Measurements from ENCODE around the gene SLC12A5. TPM values are rescaled to one million over a fixed set of nuclear protein-coding genes. Genes with fewer than 3 reads are reported as not detected.
A peak's percentile ranks its signal among the peaks of the same experiment; 100 is the strongest.

SLC12A5 gene
- total and polyA plus RNA-seq, 8 donors: 0.93 to 6.2 (median 3.4) TPM; not detected in 4

DNA sequence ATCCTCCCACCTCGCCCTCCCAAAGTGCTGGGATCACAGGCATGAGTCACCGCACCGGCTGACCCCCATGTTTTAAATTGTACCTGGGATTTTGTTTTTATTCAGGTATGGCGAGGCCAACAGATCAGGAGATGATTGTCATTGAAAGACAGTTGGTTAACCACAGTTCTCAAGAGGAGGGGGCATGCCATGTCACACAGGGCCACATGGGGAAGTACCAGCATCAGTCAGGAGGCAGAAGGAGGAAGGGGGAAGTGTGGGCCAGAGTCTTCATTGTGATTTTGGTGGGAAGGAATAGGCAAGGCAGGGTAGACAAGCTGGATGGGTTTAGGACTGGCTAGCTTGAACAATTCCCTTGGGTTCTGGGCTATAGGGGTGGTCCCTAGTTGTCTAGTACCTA lies 30.3 kb upstream of the SLC12A5 start:
- intact Hi-C loops (cut with DNase I; ENCODE audit: low total_unique reads): no loop called here
- Histone ChIP-seq H3K4me3 (no peak overlapping the region), H3K27me3 (peaks cover 0 to 95% (median 6%) of the 10 kb centered on the region in 3 donors), H3K9me3 (no peaks in the 10 kb centered on the region), H3K27ac (peak overlapping the region in 2 of 5 donors; percentile 31 to 36), H3K4me1 (peaks cover 0 to 25% (median 0%) of the 10 kb centered on the region in 4 donors), H3K36me3 (no peaks in the 10 kb centered on the region)
- WGBS, 5 donors: 47 to 74% (median 64%) methylated on average over 4 of the region's 4 CpGs
- no peak for DNase-seq
- TF ChIP-seq EP300 (IDR thresholded peaks at IDR 0.05): no peak
- TF ChIP-seq POLR2A (IDR thresholded peaks at IDR 0.05): no peak
- TF ChIP-seq, protein P1, sequence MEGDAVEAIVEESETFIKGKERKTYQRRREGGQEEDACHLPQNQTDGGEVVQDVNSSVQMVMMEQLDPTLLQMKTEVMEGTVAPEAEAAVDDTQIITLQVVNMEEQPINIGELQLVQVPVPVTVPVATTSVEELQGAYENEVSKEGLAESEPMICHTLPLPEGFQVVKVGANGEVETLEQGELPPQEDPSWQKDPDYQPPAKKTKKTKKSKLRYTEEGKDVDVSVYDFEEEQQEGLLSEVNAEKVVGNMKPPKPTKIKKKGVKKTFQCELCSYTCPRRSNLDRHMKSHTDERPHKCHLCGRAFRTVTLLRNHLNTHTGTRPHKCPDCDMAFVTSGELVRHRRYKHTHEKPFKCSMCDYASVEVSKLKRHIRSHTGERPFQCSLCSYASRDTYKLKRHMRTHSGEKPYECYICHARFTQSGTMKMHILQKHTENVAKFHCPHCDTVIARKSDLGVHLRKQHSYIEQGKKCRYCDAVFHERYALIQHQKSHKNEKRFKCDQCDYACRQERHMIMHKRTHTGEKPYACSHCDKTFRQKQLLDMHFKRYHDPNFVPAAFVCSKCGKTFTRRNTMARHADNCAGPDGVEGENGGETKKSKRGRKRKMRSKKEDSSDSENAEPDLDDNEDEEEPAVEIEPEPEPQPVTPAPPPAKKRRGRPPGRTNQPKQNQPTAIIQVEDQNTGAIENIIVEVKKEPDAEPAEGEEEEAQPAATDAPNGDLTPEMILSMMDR (IDR thresholded peaks at IDR 0.05): no peak
- TF ChIP-seq POLR2AphosphoS5 (IDR thresholded peaks at IDR 0.05): no peak

DNA sequence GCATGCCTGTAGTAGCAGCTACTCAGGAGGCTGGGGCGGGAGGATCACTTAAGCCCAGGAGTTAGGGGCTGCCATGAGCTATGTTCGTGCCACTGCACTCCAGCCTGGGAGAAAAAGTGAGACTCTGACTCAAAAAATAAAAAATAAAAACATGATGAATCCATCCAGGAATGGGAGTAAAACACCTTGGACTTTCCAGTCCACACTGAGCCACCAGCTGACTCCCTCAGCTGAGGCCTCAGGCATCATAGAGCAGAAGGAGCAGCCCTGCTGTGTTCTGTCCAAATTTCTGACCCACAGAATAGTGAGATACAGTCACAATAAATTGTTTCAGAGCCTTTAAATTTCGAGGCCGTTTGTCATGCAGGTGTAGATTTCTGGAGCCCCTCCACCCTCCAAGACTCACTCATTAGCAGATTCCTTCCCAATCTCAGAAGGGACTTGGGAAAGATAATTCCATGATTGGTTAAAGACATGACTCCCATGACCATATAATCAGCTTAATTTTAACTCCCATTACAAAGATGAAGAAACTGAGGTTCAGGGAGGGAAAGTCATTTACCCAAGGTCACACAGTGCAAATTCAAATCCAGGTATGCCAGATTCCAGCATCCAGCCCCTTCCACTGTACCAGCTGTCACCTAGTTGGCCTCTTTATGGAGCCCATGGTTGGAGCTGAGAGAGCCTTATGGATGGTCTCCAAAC lies 29.3 kb upstream of the SLC12A5 start:
- H3K27ac ChIP-seq: no peak overlapping the region
- 75 to 92% (median 77%) methylated on average over 4 of the region's 4 CpGs for WGBS, 5 donors
- H3K4me3 ChIP-seq: no peak overlapping the region
- no peaks in the 10 kb centered on the region for H3K9me3 ChIP-seq
- H3K27me3 ChIP-seq: peaks cover 0 to 96% (median 6%) of the 10 kb centered on the region in 3 donors
- DNase-seq: no peak
- no peaks in the 10 kb centered on the region for H3K36me3 ChIP-seq
- TF ChIP-seq, protein P1 (IDR thresholded peaks at IDR 0.05): no peak
- peaks cover 0 to 34% (median 0%) of the 10 kb centered on the region in 4 donors for H3K4me1 ChIP-seq
- intact Hi-C loops (cut with DNase I; ENCODE audit: low total_unique reads): no loop called here

DNA sequence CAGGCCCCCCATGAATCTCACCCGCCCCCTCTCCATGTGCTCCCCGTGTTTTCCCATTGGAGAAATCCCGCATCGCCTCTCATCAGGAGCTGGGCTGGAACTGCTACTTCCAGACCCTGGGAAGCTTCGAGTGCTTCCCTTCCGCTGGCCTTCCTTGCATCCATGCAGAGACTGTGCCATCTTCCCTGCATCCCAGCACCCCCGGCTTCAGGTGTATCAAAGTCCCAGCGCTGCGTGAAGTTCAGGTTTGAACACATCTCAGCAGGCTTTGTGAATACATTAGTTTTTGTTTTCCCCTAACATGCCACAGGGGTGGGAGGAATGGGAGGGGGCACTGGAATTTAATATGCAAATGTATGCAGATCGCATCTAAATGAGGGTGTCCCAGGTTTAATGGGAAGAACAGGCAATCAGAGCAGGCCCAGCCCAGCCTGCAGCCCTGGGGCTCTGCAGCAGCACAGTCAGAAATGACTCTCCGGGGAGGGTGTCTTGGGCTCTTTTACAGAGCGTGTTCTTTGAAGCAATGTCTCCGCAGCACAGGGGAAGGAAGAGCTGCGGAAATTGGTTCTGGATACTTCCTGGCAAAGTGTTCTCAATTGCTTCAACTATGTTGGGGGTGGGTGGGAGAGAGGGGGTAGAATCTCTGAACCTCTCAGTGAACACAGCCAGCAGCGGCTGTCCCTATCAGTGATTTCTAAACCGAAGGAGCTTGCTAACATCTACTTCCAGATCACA lies 28.6 kb upstream of the SLC12A5 start:
- H3K27ac ChIP-seq: no peak overlapping the region
- intact Hi-C loops (cut with DNase I; ENCODE audit: low total_unique reads): no loop called here
- H3K9me3 ChIP-seq: no peaks in the 10 kb centered on the region
- DNase-seq: no peak
- no peak for TF ChIP-seq EP300 (IDR thresholded peaks at IDR 0.05)
- no peak for TF ChIP-seq POLR2A (IDR thresholded peaks at IDR 0.05)
- TF ChIP-seq, protein P1 (IDR thresholded peaks at IDR 0.05): no peak
- no peaks in the 10 kb centered on the region for H3K36me3 ChIP-seq
- peaks cover 0 to 97% (median 6%) of the 10 kb centered on the region in 3 donors for H3K27me3 ChIP-seq
- H3K4me3 ChIP-seq: no peak overlapping the region
- peaks cover 0 to 37% (median 0%) of the 10 kb centered on the region in 4 donors for H3K4me1 ChIP-seq
- WGBS, 5 donors: 41 to 52% (median 46%) methylated on average over 16 of the region's 16 CpGs

DNA sequence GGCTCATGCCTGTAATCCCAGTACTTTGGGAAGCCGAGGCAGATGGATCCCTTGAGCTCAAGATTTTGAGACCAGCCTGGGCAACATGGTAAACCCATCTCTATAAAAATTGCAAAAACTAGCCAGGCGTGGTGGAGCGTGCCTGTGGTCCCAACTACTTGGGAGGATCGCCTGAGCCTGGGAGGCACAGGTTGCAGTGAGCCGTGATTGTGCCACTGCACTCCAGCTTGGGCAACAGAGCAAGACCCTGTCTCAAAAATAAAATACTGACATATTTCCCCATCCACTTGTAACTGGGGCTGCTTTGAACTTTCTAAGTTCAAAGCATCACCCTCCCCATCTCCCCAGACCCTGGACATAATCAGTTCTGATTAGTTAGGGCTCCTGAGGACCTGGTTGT lies 27.5 kb upstream of the SLC12A5 start:
- H3K4me1 ChIP-seq: peaks cover 0 to 43% (median 0%) of the 10 kb centered on the region in 4 donors
- H3K4me3 ChIP-seq: no peak overlapping the region
- TF ChIP-seq, protein P1 (IDR thresholded peaks at IDR 0.05): no peak
- TF ChIP-seq EP300 (IDR thresholded peaks at IDR 0.05): no peak
- TF ChIP-seq POLR2AphosphoS5 (IDR thresholded peaks at IDR 0.05): no peak
- TF ChIP-seq POLR2A (IDR thresholded peaks at IDR 0.05): no peak
- H3K27ac ChIP-seq: no peak overlapping the region
- no peaks in the 10 kb centered on the region for H3K9me3 ChIP-seq
- no peak for DNase-seq
- H3K27me3 ChIP-seq: peaks cover 0 to 92% (median 12%) of the 10 kb centered on the region in 3 donors
- H3K36me3 ChIP-seq: no peaks in the 10 kb centered on the region
- intact Hi-C loops (cut with DNase I; ENCODE audit: low total_unique reads): no loop called here
- 71 to 93% (median 91%) methylated on average over 5 of the region's 5 CpGs for WGBS, 5 donors

Measured in stomach (tissue), 9 donors.